Measurements from ENCODE around the gene TRIM54.
"Not testable (repeated sequence)": the region's sequence is repeated elsewhere in the genome, so short reads cannot be mapped to it uniquely, and the experiment has no call there.

TRIM54 gene

GRCh38 chr2:27261241-27261925 lies 20.8 kb upstream of the TRIM54 start:
- DNase-seq, result no peak

DNA sequence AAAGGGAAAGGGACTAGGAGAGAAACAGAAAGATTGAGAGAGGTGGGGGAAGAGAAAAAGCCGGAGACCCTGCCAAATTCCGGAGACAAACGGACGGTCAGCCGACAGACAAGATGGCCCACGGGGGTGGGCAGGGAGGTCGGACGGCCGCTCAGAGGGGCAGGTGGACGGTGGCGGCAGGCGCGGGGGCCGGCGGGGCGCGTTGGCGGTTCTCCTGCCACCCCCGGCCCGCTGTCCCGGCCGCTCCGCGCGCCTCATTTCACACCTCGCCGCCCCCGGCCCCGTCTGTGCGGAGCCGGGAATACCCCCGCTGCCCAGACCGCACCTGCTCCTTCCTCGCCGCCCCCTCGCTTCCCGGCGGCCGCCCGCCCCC lies 20.3 kb upstream of the TRIM54 start:
- no peak for DNase-seq

DNA sequence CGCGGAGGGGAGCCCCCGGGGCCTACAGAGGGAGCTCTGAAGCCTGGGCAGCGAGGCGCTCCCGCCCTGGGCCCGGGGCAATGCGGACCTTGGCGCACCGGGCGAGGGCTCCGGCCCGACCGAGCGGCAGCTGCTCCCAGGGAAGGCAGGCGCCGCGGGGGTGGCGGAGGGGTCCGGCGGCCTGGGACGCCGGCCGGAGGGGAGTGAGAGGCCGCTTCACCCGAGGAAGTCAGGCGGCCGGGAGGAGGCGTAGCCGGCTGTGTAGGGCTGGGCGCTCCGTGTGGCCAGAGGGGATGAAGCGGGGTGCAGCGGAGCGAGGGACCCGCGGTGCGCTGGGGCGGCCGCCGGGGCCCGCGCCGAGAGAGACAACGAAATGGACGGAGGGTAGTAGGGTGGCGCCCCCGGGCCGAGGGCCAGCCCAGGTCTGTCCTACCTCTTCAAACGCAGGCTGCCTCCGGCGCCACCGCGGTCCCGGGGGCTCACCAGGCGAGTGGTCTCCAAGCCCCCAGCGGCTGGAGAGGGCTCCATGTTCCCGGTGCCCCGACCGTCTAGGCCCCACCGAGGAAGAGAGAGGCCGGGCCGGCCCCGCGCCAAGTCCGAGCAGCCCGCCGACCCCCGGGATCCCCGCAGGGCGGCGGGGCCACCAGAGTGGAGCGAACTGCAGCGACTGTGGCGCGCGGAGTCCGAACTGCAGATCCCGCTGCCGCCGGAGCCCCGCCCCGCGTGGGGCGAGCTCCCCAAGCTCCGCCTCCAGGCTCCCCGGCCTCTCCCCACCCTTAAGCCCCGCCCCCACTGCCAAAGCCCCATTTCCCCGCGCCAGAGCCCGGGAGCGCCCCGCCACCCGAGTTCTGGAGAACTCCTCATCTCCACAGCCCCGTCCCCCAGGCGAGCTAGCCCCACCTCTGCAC lies 19.6 kb upstream of the TRIM54 start, which contains the start of gene SLC30A3:
Gene SLC30A3 (minus strand): TSS at position 669 of the 908 bp plus-strand sequence. CDS start 141 bp downstream, at position 528.
- DNase-seq, result peak; percentile 84

- no peak for DNase-seq
These were observed 18.7 kb upstream of the TRIM54 start for GRCh38 chr2:27263287-27264252.

GRCh38 chr2:27264253-27264752 lies 17.9 kb upstream of the TRIM54 start:
- no peak for DNase-seq

DNA sequence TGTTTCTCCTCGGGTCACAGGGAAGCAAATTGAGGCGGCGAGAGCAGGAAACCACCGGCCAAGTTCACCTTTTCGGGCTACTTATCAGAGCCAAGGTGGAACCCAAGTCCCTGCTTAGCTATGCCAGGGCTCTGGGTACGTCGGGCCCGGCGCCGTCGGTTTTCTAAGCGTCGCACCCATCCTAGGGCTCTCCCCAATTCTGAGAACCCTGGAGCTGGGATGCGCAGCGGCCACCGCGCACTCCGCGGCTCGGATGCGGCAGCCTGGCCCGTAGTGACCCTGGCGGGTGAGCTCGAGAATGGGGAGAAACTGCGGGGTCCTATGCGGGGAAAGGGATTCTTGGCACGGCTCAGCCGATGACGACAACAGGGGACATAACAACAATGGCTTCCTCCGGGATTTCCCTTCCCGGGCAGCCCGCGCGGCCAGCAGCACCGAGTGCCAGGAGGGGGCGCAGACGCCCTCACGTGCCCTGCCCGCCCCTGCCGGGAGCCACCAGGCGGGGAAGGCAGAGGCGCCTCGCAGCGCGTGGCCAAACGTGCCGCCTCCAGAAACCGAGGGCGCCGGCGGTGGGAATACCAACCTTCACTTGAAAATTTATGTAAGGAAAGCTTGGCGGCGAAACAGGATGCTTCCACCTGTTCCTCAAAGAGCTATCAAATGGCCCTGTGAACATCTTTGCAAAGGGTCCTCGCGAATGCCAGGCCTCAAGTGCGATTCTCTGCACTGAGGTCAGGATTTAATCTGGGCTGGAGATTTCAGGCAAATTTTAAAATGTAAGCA lies 17.3 kb upstream of the TRIM54 start:
- peak; percentile 79 for DNase-seq

- no peak for DNase-seq
These were observed 16.7 kb upstream of the TRIM54 start for GRCh38 chr2:27265536-27265870.

GRCh38 chr2:27268296-27268695 lies 13.9 kb upstream of the TRIM54 start:
- not testable (repeated sequence) for DNase-seq

DNA sequence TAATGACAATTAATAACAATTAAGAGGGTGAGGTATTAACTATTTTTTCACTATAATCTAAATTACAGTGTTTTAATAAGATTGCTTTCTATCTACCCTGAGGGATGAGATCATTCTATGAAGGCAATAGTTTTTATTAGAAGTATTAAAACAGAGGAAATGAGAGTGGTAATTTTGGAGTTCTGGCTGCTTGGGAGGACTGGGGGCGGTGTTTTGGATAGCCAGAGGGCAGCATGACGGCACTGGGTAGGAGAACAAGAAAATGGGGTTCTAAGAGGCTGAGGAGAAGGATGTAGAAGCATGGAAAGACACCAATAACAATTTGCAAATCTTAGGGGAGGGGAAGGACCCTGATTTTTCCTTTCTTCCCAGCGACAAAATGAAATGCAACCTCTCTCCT lies 12.1 kb upstream of the TRIM54 start:
- DNase-seq, result no peak

DNA sequence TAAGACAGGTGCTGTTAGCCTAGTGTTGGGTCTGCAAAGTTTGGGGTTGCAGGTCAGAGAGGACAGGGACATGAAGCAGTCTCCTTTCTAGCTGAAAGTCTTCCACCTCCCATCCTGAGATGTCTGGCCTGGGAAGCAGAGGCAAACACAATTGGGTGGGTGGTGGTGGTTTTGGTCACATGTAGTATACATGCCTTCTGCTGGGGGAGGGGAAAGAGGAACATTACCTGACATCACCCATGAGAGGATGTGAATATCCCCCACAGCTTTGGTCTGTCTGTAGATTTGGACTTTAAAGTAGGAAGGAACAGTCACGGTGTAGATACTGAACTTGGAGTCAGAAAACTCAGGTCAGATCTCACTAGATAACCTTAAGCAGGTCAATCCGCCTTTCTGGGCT lies 11.6 kb upstream of the TRIM54 start:
- DNase-seq, result no peak

GRCh38 chr2:27271631-27272340 lies 10.4 kb upstream of the TRIM54 start:
- no peak for DNase-seq

DNA sequence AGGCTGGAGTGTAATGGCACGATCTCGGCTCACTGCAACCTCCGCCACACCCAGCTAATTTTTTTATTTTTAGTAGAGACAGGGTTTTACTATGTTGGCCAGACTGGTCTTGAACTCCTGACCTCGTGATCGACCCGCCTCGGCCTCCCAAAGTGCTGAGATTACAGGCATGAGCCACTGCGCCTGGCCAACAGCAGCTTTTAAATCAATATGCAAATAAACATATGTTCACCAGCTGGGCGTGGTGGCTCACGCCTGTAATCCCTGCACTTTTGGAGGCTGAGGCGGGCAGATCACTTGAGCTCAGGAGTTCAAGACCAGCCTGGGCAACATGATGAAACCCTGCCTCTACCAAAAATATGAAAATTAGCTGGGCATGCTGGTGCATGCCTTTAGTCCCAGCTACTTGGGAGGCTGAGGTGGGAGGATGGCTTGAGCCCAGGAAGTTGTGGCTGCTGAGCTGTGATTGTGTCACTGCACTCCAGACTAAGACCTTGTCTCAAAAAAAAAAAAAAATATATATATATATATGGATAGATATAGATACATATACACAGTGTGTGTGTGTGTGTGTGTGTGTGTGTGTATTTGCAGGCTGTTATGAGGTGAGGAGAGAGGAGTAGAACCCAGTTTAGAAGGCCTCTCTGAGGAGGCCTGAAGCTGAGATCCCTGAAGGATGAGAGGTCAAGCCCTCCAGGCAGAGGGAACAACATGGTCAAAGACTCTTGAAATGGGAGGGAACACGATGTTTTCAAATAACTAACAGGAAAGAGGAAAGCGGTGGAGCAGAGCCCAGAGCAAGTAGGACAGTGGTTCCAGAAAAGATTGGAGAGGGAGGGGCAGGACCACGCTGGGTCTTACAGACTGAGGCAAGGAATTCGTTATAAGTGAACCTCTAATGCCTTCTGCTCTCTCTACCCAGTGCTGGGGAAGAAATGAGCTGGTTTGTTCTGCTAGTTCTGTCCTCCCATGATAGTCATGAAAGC lies 9.4 kb upstream of the TRIM54 start:
- not testable (repeated sequence) for DNase-seq

DNA sequence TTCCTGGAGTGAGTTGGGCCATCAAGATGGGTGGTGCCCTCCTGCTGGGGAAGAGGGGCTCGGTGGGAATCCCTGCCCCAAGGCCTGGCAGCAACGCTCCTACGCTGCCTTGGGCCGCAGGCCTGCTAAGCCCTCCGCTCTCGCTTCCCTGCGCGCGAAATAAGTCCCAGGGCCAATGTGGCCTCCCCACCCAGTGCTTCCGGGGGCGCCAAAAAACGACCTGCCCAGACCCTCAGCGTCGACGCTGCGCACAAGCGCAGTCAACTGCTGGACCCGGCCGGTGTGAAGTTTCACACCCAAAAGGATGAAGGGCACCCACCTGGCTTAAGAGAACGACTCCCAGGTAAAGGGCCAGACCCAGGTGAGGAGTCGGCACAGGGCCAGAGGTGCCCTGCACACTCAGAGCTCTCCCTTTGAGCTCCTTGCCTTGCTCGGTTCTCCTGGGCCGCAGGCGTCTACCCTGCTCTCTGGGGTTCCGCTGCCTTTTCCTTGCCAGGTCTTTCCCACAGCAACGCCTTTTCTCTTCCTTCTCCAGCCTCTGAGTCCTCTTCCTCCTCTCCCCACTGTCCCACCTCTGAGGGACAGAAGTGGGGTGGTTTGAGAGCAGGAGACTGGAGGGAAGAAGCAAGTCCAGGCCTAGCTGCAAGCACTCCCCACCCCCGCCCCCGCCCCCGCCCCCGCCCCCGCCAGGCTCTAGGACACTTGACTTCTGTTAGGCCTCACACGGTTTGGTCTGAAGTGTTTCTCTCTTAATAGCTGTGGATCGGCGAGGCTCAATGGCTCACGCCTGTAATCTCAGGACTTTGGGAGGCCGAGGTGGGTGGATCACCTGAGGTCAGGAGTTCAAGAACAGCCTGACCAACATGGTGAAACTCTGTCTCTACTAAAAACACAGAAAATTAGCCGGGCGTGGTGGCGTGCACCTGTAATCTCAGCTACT lies 6.7 kb upstream of the TRIM54 start, which contains the start of gene DNAJC5G:
Gene DNAJC5G (plus strand): TSS at position 223 of the 940 bp plus-strand sequence. CDS start 1,296 bp downstream, outside the sequence.
- DNase-seq, result no peak

GRCh38 chr2:27278010-27278409 lies 4.2 kb upstream of the TRIM54 start:
- no peak for DNase-seq

DNA sequence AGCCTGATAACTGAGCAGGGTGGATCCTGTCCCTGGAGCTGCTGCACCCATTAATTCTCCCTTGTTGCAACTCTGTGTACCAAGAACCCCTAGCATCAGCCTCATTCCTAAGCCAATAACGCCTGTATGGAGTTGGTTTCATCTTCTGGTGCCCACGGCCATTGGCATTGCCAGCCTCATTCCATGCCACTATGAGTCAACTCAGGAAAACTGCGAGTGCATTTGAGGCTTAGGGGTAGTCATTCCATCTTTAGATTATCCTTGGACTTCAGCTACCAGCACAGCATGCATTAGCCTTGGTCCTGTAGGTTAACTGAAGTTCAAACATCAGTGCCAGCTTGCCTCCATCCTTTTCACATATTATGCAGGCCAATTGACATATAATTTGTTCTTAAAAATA lies 1.4 kb upstream of the TRIM54 start:
- DNase-seq, result no peak

DNA sequence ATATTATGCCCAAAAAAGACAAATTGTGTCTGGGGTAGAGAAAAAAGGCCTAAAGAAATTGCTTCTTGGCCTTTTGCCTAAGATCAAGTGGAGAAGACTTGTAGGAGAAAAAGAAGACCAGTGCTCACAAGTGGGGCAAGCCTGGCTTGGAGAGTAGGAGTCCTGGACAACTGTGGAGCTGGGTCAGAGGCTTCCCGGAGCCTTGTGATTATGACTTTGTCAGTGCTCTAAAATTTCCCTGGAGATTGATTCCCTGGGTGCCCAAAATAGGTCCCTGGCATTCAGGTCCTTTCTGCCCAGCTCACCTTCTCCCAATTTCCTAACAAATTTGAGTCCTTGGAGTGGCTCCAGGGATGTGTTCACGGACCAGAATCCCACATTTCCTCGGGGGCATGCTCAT lies 787 bp upstream of the TRIM54 start:
- no peak for DNase-seq

DNA sequence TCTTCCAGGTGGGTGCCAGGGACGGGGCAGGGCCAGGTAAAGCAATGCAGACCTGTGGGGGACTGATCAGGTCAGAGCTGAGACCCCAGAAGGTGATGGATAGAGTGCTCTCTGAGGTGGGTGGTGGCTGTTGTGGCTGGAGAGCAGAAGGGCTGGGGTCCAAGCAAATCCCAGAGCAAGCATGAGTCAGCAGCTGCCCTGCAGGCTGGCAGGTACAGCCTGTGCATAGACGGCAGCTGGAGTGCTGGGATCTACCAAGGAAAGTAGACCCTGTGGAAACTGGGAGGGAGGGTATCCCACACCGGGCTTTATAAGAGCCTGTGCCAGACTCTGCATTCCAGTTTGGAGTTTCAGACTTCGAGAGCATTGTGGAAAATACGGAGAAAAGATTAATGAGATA lies 663 bp downstream of the TRIM54 start:
- DNase-seq, result no peak

DNA sequence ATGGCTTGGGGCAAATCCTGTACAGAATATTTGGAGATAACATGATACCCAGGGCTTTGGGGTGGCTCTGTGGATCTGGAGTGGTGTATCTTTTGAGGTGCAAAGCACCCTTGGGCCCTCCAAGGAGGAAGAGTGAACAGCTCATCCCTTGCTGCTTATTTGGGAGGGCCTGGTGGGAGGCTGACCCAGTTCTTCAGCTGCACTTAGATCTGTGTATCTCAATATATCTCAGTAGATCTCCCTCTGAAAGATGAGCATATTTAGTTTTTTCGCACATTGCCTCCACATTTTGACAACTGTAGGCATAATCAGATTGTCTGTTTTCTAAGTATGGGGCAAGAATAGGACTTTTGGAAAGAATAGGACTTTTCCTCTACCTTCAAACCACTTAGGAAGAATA lies 2.8 kb downstream of the TRIM54 start:
- no peak for DNase-seq

DNA sequence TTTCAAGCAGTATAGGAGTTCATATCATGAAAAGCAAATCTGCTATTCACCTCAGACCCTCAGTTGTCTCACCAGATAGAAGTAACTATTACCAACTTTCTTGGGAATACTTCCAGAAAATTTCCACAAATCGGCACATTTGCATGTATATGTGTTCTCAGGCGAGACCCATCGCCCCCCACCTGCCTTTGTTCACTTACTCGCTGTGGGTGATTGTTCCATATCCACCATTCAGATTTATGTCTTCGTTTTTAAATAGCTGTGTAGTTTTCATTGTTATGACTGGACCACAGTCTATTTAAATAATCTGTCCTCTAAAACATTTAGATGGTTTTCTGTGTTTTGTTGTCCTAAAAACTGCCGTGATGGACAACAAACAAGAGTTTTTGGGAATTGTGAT lies 3.3 kb downstream of the TRIM54 start:
- DNase-seq, result no peak

All from activated CD8-positive, alpha-beta memory T cell treated with anti-CD3 and anti-CD28 coated beads, Interleukin-2, amount 50 U/mL, for 48 hours (primary cell).